Mesenteric fat pad (tissue), 1 donor: ENCODE data around the gene SH3BGRL3. TPM values are rescaled to one million over a fixed set of nuclear protein-coding genes. Genes with fewer than 3 reads are reported as not detected.
"Not testable (repeated sequence)": the region's sequence is repeated elsewhere in the genome, so short reads cannot be mapped to it uniquely, and the experiment has no call there.

Experiments used
- DNase-seq: peaks from one replicate; pipeline ENCODE4 v3.0.0-alpha.2; 2020; ENCODE audit warnings: low spot score
- long read RNA-seq: library from polyadenylated mRNA; unstranded; transcript quantifications from one replicate; pipeline ENCODE4 v2.0.0, GENCODE V29; 2020
- total RNA-seq: library from RNA; stranded (reverse); fragmentation: NEBNext Ultra II Directional; extraction: Animal tissue kit (Norgen Biotek cat#: 25700); gene quantifications from one replicate; pipeline ENCODE4 v1.2.1, GENCODE V29; 2021
- donor health status: DM: yes; HTN: yes; CAD: no.

SH3BGRL3 gene
- total RNA-seq: 229 TPM
- long read RNA-seq, transcript SH3BGRL3-201 (3 exons, 1,661 nt): major isoform, 56 of 63 reads
- long read RNA-seq, partial matches to known transcripts: 6 of 63 reads
- long read RNA-seq, other reads (novel, unspliced or antisense): 0 of 63 reads

- DNase-seq: peak; percentile 97
These were observed at the start of gene SH3BGRL3 for GRCh38 chr1:26279456-26280332. TSS of gene SH3BGRL3 (plus strand) at chr1:26280086. CDS start at chr1:26280156, 70 bp downstream.

DNA sequence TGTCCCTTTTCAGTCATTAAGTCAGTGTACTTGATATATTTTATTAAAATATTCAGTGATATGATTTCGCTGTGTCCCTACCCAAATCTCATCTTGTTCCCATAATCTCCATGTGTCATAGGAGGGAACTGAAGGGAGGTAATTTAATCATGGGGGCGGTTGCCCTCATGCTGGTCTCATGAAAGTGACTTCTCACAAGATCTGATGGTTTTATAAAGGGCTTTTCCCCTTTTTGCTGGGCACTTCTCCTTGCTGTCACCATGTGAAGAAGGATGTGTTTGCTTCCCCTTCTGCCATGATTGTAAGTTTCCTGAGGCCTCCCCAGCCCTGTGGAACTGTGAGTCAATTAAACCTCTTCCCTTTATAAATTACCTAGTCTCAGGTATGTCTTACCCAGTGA, 49.2 kb upstream of the SH3BGRL3 start:
- not testable (repeated sequence) for DNase-seq

- DNase-seq: peak; percentile 100
These were observed 45.8 kb upstream of the SH3BGRL3 start, which contains the start of gene CEP85 for GRCh38 chr1:26233903-26234643. TSS of gene CEP85 (plus strand) at chr1:26234200. CDS start at chr1:26239784, 5,584 bp downstream.

DNA sequence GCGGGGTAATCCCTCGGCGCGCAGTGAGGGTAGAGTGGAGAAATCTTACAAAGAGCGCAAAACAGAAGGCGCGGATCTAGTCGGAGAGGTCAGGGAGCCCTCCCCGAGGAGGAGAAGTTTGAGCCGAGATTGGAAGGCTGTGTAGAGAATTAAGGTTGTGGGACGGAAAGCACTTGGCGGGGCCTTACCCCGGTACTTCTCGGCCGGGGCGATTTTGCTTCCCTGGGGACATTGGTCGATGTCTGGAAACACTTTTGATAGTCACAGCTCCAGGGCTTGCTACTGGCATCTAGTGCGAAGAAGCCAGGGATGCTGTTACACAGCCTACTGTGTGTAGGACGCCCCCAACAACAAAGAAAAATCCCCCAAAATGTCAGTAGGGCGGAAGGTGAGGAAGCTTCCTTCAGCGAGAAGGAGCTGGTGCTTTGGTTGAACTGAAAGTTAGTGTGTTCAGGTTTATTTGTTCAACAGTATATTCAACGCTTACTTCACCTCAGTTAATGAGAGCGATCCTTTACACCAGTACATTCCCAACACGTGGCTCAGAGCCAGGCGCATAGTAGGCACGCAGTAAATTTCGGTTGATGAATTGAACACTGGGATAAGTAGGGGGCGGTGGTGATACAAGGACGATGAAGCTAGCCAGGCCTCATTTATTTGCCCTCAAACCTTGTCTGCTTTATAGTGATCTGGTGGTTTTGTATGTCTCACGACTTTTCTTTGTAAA, 45.1 kb upstream of the SH3BGRL3 start:
- no peak for DNase-seq

GRCh38 chr1:26237230-26237966, 42.5 kb upstream of the SH3BGRL3 start:
- DNase-seq: no peak

- no peak for DNase-seq
These were observed 40.0 kb upstream of the SH3BGRL3 start for GRCh38 chr1:26239936-26240335.

- DNase-seq: no peak
These were observed 27.2 kb upstream of the SH3BGRL3 start for GRCh38 chr1:26252718-26253117.

GRCh38 chr1:26254404-26254803, 25.5 kb upstream of the SH3BGRL3 start:
- no peak for DNase-seq

GRCh38 chr1:26257222-26257621, 22.7 kb upstream of the SH3BGRL3 start:
- no peak for DNase-seq

GRCh38 chr1:26259005-26259404, 20.9 kb upstream of the SH3BGRL3 start:
- no peak for DNase-seq

DNA sequence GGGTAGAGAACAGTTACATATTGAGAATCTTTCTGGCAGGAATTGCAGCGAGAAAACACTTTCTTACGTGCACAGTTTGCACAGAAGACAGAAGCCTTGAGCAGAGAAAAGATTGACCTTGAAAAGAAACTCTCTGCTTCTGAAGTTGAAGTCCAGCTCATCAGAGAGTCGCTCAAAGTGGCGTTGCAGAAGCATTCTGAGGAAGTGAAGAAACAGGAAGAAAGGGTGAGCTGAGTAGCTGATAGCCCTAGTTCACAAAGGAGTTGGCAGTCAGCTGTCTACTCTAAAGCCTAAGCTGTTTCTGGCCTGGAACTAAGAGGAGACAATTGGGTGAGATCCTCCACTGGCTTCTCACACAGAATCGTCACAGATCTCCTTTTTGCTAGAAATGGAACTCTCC, 20.3 kb upstream of the SH3BGRL3 start:
- no peak for DNase-seq

GRCh38 chr1:26263212-26263611, 16.7 kb upstream of the SH3BGRL3 start:
- peak; percentile 51 for DNase-seq

- DNase-seq: no peak
These were observed 14.5 kb upstream of the SH3BGRL3 start for GRCh38 chr1:26265405-26265804.

GRCh38 chr1:26268290-26269197, 11.3 kb upstream of the SH3BGRL3 start:
- peak; percentile 35 for DNase-seq

DNA sequence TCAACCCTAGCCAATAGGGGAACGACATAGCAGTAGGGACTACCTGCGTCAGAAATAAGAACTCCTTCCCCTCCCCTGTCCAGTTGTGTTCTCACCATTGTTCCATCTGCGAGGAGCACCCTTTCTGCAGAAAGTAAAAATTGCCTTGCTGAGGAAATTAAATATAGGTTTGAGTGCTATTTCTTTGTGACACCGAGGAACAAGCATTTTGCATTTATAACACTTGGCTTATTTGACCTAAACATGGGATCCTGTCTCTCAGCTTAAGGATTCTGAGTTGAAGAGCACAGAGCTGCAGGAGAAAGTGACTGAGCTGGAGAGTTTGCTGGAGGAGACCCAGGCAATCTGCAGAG, 10.7 kb upstream of the SH3BGRL3 start:
- DNase-seq: no peak

GRCh38 chr1:26274801-26275425, 5.0 kb upstream of the SH3BGRL3 start:
- peak; percentile 60 for DNase-seq

- peak; percentile 89 for DNase-seq
These were observed 4.1 kb upstream of the SH3BGRL3 start for GRCh38 chr1:26275580-26276431.

DNA sequence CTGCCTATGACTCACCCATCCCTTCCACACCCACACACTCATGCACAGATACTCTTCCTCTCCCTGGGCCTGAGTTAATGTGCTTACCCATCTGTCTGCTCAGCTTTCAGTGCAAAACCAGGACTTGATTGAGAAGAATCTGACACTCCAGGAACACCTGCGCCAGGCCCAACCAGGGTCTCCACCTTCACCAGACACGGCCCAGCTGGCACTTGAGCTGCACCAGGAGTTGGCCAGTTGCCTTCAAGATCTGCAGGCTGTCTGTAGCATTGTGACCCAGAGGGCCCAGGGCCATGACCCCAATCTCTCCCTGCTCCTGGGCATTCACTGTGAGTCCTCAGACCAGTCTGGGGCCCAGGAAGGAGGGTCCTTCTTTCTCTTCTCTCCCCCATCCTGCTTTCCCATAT, 3.5 kb upstream of the SH3BGRL3 start:
- DNase-seq: peak; percentile 89
